ENCODE data around the gene PER2. TPM values are rescaled to one million over a fixed set of nuclear protein-coding genes. Genes with fewer than 3 reads are reported as not detected.

PER2 gene
- total RNA-seq, 1 donor from 2014 or later = 21.6 TPM

- TF ChIP-seq CTCF (IDR thresholded peaks at IDR 0.05) = no peak
- no peaks in the 10 kb centered on the region for H3K4me1 ChIP-seq
- peaks cover 69 to 97% of the 10 kb centered on the region in 2 donors for H3K36me3 ChIP-seq
- no peaks in the 10 kb centered on the region for H3K9me3 ChIP-seq
- intact Hi-C loops (cut with DNase I) = no loop called here
- H3K27me3 ChIP-seq = no peaks in the 10 kb centered on the region
- no peak overlapping the region for H3K4me3 ChIP-seq
- no peak overlapping the region for H3K27ac ChIP-seq
- DNase-seq (ENCODE audit: low spot score in 2 of 2) = no peak
Measured at GRCh38 chr2:238271061-238271554, 17.3 kb downstream of the PER2 start.

DNA sequence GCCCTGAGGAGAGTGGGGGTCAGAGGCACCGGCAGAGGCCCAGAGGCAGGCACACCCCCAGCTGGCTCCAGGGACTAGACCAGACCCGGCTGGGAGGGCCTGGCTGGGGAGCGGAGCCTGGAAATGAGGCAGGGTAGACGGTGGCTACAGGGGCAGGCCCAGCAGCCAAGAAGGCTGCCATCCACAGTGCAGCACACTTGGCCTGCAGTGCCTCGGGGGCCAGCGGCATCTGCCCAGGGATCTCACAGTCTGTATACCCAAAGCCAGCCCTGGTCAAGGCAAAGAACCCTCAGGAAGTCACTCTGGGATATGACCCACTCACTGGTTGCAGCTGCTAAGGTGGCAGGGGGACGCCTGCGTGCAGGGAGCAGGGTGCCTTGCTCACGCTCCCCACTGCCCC lies 17.8 kb downstream of the PER2 start:
- no peaks in the 10 kb centered on the region for H3K4me1 ChIP-seq
- H3K36me3 ChIP-seq = peaks cover 66 to 95% of the 10 kb centered on the region in 2 donors
- no peak for TF ChIP-seq CTCF (IDR thresholded peaks at IDR 0.05)
- H3K27me3 ChIP-seq = no peaks in the 10 kb centered on the region
- no peak overlapping the region for H3K4me3 ChIP-seq
- no peak for DNase-seq (ENCODE audit: low spot score in 2 of 2)
- intact Hi-C loops (cut with DNase I) = no loop called here
- no peaks in the 10 kb centered on the region for H3K9me3 ChIP-seq
- H3K27ac ChIP-seq = no peak overlapping the region

GRCh38 chr2:238269741-238270140 lies 18.7 kb downstream of the PER2 start:
- DNase-seq (ENCODE audit: low spot score in 2 of 2) = no peak
- no peaks in the 10 kb centered on the region for H3K9me3 ChIP-seq
- H3K4me1 ChIP-seq = no peaks in the 10 kb centered on the region
- no peak overlapping the region for H3K27ac ChIP-seq
- intact Hi-C loops (cut with DNase I) = no loop called here
- H3K4me3 ChIP-seq = no peak overlapping the region
- H3K36me3 ChIP-seq = peaks cover 64 to 95% of the 10 kb centered on the region in 2 donors
- H3K27me3 ChIP-seq = no peaks in the 10 kb centered on the region
- no peak for TF ChIP-seq CTCF (IDR thresholded peaks at IDR 0.05)

DNA sequence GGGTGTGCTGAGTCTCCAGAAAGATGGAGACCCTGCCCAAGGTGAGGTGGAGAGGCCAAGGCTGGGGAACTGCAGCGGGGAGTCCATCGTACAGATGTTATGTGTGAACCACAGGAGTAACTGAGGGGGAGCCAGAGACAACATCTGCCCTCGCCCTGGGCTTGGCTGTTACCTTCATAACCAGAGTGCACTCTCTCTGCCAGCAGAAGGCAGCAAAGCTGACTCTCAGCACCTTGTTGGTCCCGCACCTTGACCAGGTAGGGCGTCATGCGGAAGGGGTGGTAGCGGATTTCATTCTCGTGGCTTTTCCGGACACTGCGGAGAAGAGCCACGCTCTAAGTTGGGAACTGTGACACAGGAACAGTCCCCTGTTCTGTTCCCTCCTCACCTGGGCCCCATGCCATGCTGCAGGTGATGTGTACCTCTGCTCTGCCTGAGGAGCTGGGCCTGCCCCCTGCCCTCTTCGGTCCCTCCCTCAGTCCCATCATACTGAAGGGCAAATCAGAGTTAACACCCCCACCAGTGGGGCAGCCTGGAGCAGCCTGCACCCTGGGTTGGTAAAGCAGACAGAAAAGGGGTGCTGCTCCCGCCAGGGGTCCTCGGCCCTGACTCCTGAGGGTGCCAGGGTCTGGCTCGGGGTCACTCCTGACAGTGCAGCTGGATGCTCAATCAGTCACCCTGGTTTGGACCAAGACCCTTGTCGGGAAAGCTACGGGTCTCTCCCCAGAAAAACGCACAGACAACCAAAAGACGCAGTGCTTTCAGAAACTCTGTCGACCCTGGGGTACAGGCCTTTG lies 20.3 kb downstream of the PER2 start:
- Histone ChIP-seq H3K36me3 (peaks cover 63 to 84% of the 10 kb centered on the region in 2 donors), H3K4me1 (peaks cover 0 to 3% of the 10 kb centered on the region in 2 donors), H3K27me3 (no peaks in the 10 kb centered on the region), H3K9me3 (no peaks in the 10 kb centered on the region), H3K27ac (no peak overlapping the region), H3K4me3 (no peak overlapping the region)
- intact Hi-C loops (cut with DNase I) = no loop called here
- DNase-seq (ENCODE audit: low spot score in 2 of 2) = no peak
- TF ChIP-seq CTCF (IDR thresholded peaks at IDR 0.05) = no peak

- no peak for TF ChIP-seq CTCF (IDR thresholded peaks at IDR 0.05)
- H3K4me3 ChIP-seq = no peak overlapping the region
- no peaks in the 10 kb centered on the region for H3K27me3 ChIP-seq
- H3K9me3 ChIP-seq = no peaks in the 10 kb centered on the region
- peaks cover 0 to 6% of the 10 kb centered on the region in 2 donors for H3K4me1 ChIP-seq
- H3K27ac ChIP-seq = no peak overlapping the region
- H3K36me3 ChIP-seq = peaks cover 64 to 79% of the 10 kb centered on the region in 2 donors
- no peak for DNase-seq (ENCODE audit: low spot score in 2 of 2)
- intact Hi-C loops (cut with DNase I) = no loop called here
Measured at GRCh38 chr2:238267341-238267710, 21.1 kb downstream of the PER2 start.
